HFF-Myc (cell line): ENCODE data around the gene TFF2.

Experiments
- DNase-seq: peaks from one replicate; pipeline ENCODE4 v3.0.0-alpha.2; 2011; ENCODE audit warnings: low read depth; ENCODE audit errors: extremely low read depth
- H3K4me3 ChIP-seq: replicated peaks from 2 replicates; pipeline ENCODE4 v1.5.1; 2011; ENCODE audit warnings: low read depth, mild to moderate bottlenecking, control low read depth, low read length
- TF ChIP-seq, protein P1 (sequence below): IDR thresholded peaks from 2 replicates; pipeline ENCODE4 v1.5.1; 2012; ENCODE audit warnings: mild to moderate bottlenecking, low read depth, low read length, control low read depth; ENCODE audit errors: missing control alignments

The TFF2 gene

DNA sequence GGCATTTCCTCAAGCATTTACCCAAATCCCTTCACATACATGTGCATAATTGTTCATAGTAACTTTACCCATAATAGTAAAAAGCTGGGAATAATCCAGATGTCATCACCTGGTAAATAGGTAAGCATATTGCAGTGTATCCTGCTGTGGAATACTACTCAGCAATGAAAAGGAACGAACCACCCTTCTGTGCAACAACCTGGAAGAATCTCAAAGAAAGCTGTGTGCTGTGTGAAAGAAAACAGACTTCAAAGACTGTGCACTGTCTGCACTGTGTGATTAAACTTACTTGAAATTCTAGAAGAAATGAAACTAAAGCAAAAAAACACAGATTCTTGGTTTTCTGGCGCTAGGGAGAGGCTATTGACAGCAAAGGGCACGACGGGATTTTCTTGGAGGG lies 13.5 kb downstream of the TFF2 start:
- TF ChIP-seq, protein P1, sequence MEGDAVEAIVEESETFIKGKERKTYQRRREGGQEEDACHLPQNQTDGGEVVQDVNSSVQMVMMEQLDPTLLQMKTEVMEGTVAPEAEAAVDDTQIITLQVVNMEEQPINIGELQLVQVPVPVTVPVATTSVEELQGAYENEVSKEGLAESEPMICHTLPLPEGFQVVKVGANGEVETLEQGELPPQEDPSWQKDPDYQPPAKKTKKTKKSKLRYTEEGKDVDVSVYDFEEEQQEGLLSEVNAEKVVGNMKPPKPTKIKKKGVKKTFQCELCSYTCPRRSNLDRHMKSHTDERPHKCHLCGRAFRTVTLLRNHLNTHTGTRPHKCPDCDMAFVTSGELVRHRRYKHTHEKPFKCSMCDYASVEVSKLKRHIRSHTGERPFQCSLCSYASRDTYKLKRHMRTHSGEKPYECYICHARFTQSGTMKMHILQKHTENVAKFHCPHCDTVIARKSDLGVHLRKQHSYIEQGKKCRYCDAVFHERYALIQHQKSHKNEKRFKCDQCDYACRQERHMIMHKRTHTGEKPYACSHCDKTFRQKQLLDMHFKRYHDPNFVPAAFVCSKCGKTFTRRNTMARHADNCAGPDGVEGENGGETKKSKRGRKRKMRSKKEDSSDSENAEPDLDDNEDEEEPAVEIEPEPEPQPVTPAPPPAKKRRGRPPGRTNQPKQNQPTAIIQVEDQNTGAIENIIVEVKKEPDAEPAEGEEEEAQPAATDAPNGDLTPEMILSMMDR = no peak
- H3K4me3 ChIP-seq = no peak overlapping the region
- DNase-seq = no peak

DNA sequence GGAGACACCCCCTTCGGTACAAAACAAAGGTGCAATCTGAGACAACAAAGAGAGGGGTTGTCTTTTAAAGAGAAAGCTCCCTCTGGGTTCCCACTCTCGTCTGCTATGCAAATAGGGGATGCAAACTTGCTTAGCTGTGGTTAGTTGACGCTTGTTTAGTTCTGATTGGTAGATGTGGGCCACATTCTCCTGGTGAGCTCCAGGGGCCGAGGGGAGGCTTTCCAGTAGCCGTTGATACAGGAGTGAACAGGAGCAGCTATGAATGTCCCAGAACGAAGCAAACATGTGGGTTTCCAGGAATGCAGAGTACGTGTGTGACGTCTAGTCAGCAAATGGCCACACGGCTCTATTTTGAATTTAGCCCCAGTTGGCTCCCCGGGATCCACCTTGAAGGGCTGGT lies 14.7 kb downstream of the TFF2 start:
- TF ChIP-seq, protein P1 = no peak
- DNase-seq = no peak
- H3K4me3 ChIP-seq = no peak overlapping the region

DNA sequence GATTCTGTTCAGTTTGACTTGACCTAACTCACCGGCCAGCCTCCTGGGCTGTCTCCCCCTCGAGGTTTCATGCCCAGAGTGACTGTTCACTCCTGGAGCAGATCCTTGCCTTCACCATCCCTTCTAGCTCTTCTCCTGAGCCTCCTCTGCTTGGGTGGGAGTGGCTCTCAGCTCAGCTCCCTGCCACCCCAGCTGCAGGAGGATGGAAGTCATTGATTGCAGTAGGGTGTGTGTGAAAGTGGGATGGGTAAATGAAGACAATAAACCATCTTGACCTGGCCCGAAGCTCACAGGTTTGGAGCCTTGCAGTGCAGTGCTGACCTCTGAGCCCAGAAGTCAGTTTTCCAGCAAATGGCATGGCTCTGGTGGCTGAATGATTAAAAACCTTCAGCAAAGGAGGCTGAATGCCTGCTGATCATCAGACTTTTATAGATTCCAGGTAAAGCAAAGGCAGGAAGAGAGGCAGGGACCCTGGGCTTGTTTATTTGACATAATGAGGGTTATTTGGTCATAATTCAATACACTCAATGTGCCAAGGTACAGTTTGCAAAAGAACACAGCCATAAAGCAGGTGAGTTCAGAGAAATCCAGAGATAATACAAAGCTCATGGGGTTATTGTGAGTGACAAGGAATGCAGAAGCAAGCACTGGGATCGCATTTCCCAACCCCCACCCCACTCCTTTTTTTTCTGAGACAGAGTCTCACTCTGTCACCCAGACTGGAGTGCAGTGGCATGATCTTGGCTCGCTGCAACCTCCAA lies 18.1 kb downstream of the TFF2 start:
- TF ChIP-seq, protein P1 = no peak
- DNase-seq = no peak
- H3K4me3 ChIP-seq = no peak overlapping the region

DNA sequence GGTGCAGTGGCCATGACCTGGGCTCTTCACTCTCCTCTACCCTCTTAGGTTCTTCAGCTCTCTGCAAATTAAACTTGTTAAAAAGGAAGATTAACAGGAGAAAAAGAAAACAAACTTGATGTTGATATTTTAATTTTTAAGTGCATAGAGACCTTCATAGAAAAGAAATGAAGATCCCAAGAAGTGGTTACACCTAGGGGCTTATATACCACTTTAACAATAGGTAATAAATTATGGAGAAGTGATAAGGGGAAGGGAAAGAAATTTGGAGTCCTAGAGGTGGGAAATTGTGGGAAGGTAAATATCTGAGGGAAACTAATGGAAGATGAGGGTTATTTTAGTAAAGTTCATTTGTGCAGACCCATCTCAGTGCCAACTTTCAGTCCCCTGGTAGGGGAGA lies 19.1 kb downstream of the TFF2 start:
- no peak for DNase-seq
- TF ChIP-seq, protein P1 = no peak
- no peak overlapping the region for H3K4me3 ChIP-seq

DNA sequence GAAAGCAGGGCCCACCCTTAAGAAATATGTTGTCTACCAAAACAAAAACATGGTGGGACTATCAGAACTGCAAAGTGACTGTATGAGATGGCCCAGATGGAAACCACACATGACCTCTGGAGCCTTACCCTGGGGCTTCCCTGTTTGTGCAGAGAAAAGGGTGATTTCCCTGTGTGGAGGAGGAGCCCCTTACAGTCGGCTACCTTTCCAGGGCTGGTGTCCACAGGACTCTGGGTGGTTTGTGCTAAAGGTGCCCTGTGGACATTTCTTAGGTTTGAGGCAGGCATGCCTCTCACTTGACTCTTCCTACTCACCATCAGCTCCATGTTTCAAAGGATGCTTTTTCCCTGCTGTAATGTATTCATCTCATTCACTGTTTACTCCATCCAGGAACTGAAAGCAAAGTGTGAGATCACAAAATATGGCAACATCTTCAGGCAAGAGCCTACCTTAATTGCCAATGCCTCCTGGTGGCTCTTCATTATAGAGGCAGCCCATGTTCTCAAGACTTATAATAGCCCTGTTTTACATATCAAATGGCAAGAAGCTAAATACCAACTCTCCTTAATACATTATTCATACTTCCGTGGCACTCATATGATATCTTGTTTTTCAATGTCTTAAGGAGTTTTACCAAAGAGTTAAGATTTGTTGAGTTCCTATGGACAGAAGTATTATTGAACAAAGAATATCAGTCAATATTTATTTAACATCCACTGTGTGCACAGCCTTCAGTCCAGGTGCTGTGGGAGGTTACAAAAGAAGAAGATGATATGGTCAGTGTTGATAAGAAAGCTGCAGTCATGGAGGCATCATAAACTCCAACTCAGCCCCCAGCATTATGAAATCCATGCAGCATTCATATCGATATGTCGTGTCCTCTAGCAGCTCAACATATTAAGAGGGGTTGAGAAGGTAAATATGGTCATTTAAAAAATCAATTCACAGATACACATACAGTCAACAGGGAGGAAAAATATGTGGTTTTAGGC lies 20.1 kb downstream of the TFF2 start:
- H3K4me3 ChIP-seq = no peak overlapping the region
- TF ChIP-seq, protein P1 = no peak
- no peak for DNase-seq

DNA sequence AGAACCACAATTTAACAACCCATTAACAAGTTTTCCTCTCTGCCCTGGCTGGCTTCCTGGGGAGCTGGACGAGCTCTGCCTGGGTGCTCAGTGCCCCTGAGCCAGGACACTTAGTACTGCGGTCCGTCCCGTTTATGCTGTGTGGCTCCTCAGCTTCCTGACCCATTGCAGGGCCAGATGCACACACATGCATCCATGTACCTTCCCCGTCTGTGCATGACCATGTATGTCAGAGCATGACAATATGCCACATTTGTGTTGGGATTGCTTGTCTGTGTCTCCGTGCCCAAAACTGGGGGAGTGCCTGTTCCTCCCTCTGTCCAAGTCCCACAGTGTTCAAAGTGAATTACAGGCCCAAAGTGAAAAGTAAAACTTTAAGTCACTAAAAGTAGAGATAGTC lies 25.9 kb downstream of the TFF2 start:
- no peak overlapping the region for H3K4me3 ChIP-seq
- DNase-seq = no peak
- TF ChIP-seq, protein P1 = no peak
